GM12801 (cell line): Measurements from ENCODE around the gene ADAMTS16.

Experiments used
- CTCF ChIP-seq: IDR thresholded peaks from one replicate; pipeline ENCODE4 v1.5.1; 2011; ENCODE audit warnings: control low read depth; ENCODE audit not compliant: insufficient read length; ENCODE audit errors: extremely low read depth

Gene ADAMTS16

GRCh38 chr5:5239191-5239590 lies 99.1 kb downstream of the ADAMTS16 start:
- no peak for TF ChIP-seq CTCF

- TF ChIP-seq CTCF = no peak
These were observed 100.1 kb downstream of the ADAMTS16 start for GRCh38 chr5:5240234-5240633.

GRCh38 chr5:5242056-5242455 lies 101.9 kb downstream of the ADAMTS16 start:
- TF ChIP-seq CTCF = no peak

- TF ChIP-seq CTCF = no peak
These were observed 106.6 kb downstream of the ADAMTS16 start for GRCh38 chr5:5246736-5247135.

GRCh38 chr5:5250758-5251157 lies 110.6 kb downstream of the ADAMTS16 start:
- TF ChIP-seq CTCF = no peak

GRCh38 chr5:5252106-5252505 lies 112.0 kb downstream of the ADAMTS16 start:
- TF ChIP-seq CTCF = no peak

- TF ChIP-seq CTCF = no peak
These were observed 117.2 kb downstream of the ADAMTS16 start for GRCh38 chr5:5257353-5257752.

- no peak for TF ChIP-seq CTCF
These were observed 118.4 kb downstream of the ADAMTS16 start for GRCh38 chr5:5258564-5258963.
